Stimulated activated CD4-positive, alpha-beta T cell treated with anti-CD3 and anti-CD28 coated beads, TNF-alpha, amount 100 ng/mL, for 1 hour (primary cell): ENCODE data around the gene SYCE1L.
"Not testable (repeated sequence)": the region's sequence is repeated elsewhere in the genome, so short reads cannot be mapped to it uniquely, and the experiment has no call there.

Experiments
- DNase-seq, 3 donors: peaks; one replicate each; pipeline ENCODE4 v3.0.0-alpha.2; 2020; ENCODE audit warnings: low read depth in 3 of 3, low spot score in 1 of 3

SYCE1L gene

GRCh38 chr16:77199211-77199610, at the start of gene SYCE1L:
Gene SYCE1L, plus strand, starts transcription at chr16:77199408. Its CDS starts 44 bp downstream, at chr16:77199452.
- no peak for DNase-seq

GRCh38 chr16:77157346-77158058, 41.7 kb upstream of the SYCE1L start:
- no peak for DNase-seq

- no peak for DNase-seq
Observed at GRCh38 chr16:77158293-77158692, 40.9 kb upstream of the SYCE1L start.

- DNase-seq = no peak
Observed at GRCh38 chr16:77165006-77165405, 34.2 kb upstream of the SYCE1L start.

- DNase-seq = not testable (repeated sequence)
Observed at GRCh38 chr16:77165536-77166236, 33.5 kb upstream of the SYCE1L start.

GRCh38 chr16:77166726-77167125, 32.5 kb upstream of the SYCE1L start:
- DNase-seq = no peak

- no peak for DNase-seq
Observed at GRCh38 chr16:77168901-77169300, 30.3 kb upstream of the SYCE1L start.

- no peak for DNase-seq
Observed at GRCh38 chr16:77169650-77170236, 29.5 kb upstream of the SYCE1L start.

GRCh38 chr16:77170805-77171204, 28.4 kb upstream of the SYCE1L start:
- no peak for DNase-seq

- DNase-seq = no peak
Observed at GRCh38 chr16:77171745-77172635, 27.2 kb upstream of the SYCE1L start.

GRCh38 chr16:77172951-77173350, 26.3 kb upstream of the SYCE1L start:
- DNase-seq = no peak

GRCh38 chr16:77183137-77183536, 16.1 kb upstream of the SYCE1L start:
- no peak for DNase-seq

GRCh38 chr16:77186298-77186697, 12.9 kb upstream of the SYCE1L start:
- not testable (repeated sequence) for DNase-seq

- DNase-seq = no peak
Observed at GRCh38 chr16:77190190-77190477, 9.1 kb upstream of the SYCE1L start.

- peak; percentile 78 to 88 (median 79) for DNase-seq
Observed at GRCh38 chr16:77190478-77191258, 8.5 kb upstream of the SYCE1L start, which contains the start of gene MON1B. Gene MON1B, plus strand, starts transcription at chr16:77191190. Its CDS starts 296 bp downstream, at chr16:77191486.

- DNase-seq = peak in 1 of 3 donors; percentile 26
Observed at GRCh38 chr16:77191259-77191969, 7.8 kb upstream of the SYCE1L start.

- no peak for DNase-seq
Observed at GRCh38 chr16:77193377-77193776, 5.8 kb upstream of the SYCE1L start.

GRCh38 chr16:77194295-77195231, 4.6 kb upstream of the SYCE1L start:
- no peak for DNase-seq

GRCh38 chr16:77195411-77195810, 3.8 kb upstream of the SYCE1L start:
- no peak for DNase-seq
